Measurements from ENCODE around the gene IGF1. TPM values are rescaled to one million over a fixed set of nuclear protein-coding genes. Genes with fewer than 3 reads are reported as not detected.

The IGF1 gene
- total RNA-seq, 1 donor from 2014 or later = 62.2 TPM

DNA sequence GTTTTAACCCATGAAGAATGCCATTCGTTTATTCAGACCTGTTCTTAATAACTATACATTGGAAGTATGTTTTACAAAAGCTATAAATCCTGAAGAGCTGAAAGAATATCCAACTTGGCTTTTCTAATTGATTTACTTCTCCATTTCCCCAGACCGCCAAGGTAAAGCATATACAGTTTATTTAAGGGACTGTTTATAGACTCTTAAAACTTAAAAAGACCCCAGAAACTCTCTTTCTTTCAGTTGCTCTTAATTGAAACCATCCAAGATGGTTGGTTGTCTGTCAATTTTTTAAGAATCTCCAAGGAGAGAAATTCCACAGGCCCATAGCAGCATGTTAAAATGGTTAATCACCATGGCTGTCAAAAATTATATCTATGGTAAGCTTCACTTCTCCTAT, 8.8 kb downstream of the IGF1 start:
- no peak for DNase-seq (ENCODE audit: low spot score in 2 of 2, unreplicated experiment in 2 of 2)
- Mint-ChIP-seq H3K4me1 (peaks cover 60% of the 10 kb centered on the region), H3K27me3 (ENCODE audit: low read depth) (no peaks in the 10 kb centered on the region), H3K4me3 (no peak overlapping the region), H3K36me3 (peaks cover 2% of the 10 kb centered on the region), H3K9me3 (no peaks in the 10 kb centered on the region), H3K27ac (peak overlapping the region; percentile 78)
- TF ChIP-seq, protein P1, sequence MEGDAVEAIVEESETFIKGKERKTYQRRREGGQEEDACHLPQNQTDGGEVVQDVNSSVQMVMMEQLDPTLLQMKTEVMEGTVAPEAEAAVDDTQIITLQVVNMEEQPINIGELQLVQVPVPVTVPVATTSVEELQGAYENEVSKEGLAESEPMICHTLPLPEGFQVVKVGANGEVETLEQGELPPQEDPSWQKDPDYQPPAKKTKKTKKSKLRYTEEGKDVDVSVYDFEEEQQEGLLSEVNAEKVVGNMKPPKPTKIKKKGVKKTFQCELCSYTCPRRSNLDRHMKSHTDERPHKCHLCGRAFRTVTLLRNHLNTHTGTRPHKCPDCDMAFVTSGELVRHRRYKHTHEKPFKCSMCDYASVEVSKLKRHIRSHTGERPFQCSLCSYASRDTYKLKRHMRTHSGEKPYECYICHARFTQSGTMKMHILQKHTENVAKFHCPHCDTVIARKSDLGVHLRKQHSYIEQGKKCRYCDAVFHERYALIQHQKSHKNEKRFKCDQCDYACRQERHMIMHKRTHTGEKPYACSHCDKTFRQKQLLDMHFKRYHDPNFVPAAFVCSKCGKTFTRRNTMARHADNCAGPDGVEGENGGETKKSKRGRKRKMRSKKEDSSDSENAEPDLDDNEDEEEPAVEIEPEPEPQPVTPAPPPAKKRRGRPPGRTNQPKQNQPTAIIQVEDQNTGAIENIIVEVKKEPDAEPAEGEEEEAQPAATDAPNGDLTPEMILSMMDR (IDR thresholded peaks at IDR 0.05; ENCODE audit: unreplicated experiment) = no peak

GRCh38 chr12:102470945-102471344, 9.4 kb downstream of the IGF1 start:
- DNase-seq (ENCODE audit: low spot score in 2 of 2, unreplicated experiment in 2 of 2) = no peak
- H3K27ac Mint-ChIP-seq = peak overlapping the region; percentile 78
- H3K9me3 Mint-ChIP-seq = no peaks in the 10 kb centered on the region
- H3K4me3 Mint-ChIP-seq = no peak overlapping the region
- H3K4me1 Mint-ChIP-seq = peaks cover 61% of the 10 kb centered on the region
- no peaks in the 10 kb centered on the region for H3K27me3 Mint-ChIP-seq (ENCODE audit: low read depth)
- peaks cover 2% of the 10 kb centered on the region for H3K36me3 Mint-ChIP-seq
- TF ChIP-seq, protein P1 (IDR thresholded peaks at IDR 0.05; ENCODE audit: unreplicated experiment) = no peak

DNA sequence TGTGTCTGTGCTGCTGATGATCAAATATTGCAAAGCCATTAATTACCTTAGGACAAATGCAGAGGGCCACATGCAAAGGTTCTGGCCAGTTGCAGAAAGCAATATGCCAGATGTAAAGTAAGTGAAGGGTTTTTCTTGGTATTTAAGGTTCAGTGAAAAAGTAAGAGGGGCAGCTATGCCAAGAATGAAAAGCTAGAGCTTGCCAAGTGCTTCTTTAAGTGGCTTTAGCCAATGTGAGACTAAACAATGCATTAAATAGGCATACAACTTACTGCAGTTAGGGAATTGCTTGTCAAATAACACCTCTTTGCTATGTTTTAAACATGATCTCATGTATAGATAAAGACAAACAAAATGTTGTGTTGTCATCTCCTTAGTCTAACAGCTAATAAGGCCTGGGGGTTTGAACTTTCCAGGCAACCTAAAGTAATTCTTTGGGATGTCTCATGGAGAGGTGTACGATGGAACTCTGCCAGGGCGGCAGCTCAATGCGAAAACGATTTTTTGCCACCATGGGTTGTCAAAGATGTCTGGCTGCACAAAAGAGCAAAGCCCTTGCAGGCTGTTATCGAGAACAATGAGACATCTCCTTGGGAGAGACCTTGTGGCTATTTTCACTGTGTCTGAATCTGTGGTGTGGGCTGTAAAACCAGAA, 12.0 kb downstream of the IGF1 start:
- H3K27me3 Mint-ChIP-seq (ENCODE audit: low read depth) = no peaks in the 10 kb centered on the region
- H3K4me1 Mint-ChIP-seq = peaks cover 43% of the 10 kb centered on the region
- DNase-seq (ENCODE audit: low spot score in 2 of 2, unreplicated experiment in 2 of 2) = no peak

DNA sequence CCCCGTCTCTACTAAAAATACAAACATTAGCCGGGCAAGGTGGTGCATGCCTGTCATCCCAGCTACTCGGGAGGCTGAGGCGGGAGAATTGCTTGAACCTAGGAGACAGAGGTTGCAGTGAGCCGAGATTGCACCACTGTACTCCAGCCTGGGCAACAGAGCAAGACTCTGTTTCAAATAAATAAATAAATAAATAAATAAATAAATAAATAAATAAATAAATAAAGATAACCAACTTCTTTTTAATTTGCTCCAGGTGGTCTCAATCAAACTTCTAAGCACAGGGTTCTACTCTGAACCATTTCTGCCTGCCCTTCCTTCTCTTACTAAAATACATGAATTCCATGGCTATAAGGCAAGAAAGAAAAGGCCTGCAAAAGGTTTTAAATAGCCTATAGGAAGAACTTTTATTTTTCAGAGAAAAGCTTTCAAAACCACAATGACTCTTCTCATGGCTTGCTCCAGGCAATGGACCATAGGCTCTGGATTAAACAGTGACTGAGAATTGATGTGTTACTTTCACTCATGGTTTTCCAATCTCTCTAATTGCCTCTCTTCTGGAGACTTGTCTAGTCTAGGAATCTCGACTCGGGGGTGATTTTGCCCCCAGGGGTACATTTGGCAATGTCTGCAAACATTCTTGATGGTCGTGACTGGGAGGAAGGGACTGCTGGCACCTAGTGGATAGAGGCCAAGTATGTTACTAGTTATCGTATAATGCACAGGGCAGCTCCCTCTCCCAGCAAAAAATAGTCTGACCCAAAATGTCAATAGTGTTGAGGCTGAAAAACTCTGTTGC, 14.4 kb downstream of the IGF1 start:
- no peak overlapping the region for H3K4me3 Mint-ChIP-seq
- TF ChIP-seq, protein P1 (IDR thresholded peaks at IDR 0.05; ENCODE audit: unreplicated experiment) = no peak
- H3K27me3 Mint-ChIP-seq (ENCODE audit: low read depth) = no peaks in the 10 kb centered on the region
- H3K9me3 Mint-ChIP-seq = no peaks in the 10 kb centered on the region
- DNase-seq (ENCODE audit: low spot score in 2 of 2, unreplicated experiment in 2 of 2) = no peak
- peaks cover 8% of the 10 kb centered on the region for H3K36me3 Mint-ChIP-seq
- no peak overlapping the region for H3K27ac Mint-ChIP-seq
- H3K4me1 Mint-ChIP-seq = peaks cover 20% of the 10 kb centered on the region

More for the DNA sequence above, 12.0 kb downstream of the IGF1 start:
- no peak overlapping the region for H3K27ac Mint-ChIP-seq
- no peak overlapping the region for H3K4me3 Mint-ChIP-seq
- TF ChIP-seq, protein P1 (IDR thresholded peaks at IDR 0.05; ENCODE audit: unreplicated experiment) = no peak
- H3K36me3 Mint-ChIP-seq = peaks cover 8% of the 10 kb centered on the region
- H3K9me3 Mint-ChIP-seq = no peaks in the 10 kb centered on the region

GRCh38 chr12:102463659-102464249, 16.6 kb downstream of the IGF1 start:
- peaks cover 8% of the 10 kb centered on the region for H3K36me3 Mint-ChIP-seq
- TF ChIP-seq, protein P1 (IDR thresholded peaks at IDR 0.05; ENCODE audit: unreplicated experiment) = no peak
- peaks cover 17% of the 10 kb centered on the region for H3K4me1 Mint-ChIP-seq
- DNase-seq (ENCODE audit: low spot score in 2 of 2, unreplicated experiment in 2 of 2) = no peak
- H3K27ac Mint-ChIP-seq = no peak overlapping the region
- H3K27me3 Mint-ChIP-seq (ENCODE audit: low read depth) = no peaks in the 10 kb centered on the region
- H3K9me3 Mint-ChIP-seq = no peaks in the 10 kb centered on the region
- H3K4me3 Mint-ChIP-seq = no peak overlapping the region

All from mesothelial cell of epicardium (in vitro differentiated cells).